Stomach (tissue), 4 donors: Measurements from ENCODE around the gene PARP9.

Experiments
- CTCF ChIP-seq, 7 experiments: fragments of 450-650 bp in 4 of 7; fragments of 200-600 bp in 3 of 7; sonication (generic) in 3 of 7; IDR thresholded peaks; one replicate each; pipeline ENCODE4 v1.5.1; 2016 to 2019; ENCODE audit warnings: antibody characterized with exemption in 7 of 7, control low read depth in 2 of 7, mild to moderate bottlenecking in 1 of 7
- EP300 ChIP-seq: sonication (generic); formaldehyde crosslinking; IDR thresholded peaks from one replicate; pipeline ENCODE4 v1.6.1; 2017; ENCODE audit warnings: antibody characterized with exemption
- POLR2A ChIP-seq, 4 donors: fragments of 450-650 bp; IDR thresholded peaks; one replicate each; pipeline ENCODE4 v1.6.1; 2016; ENCODE audit warnings: antibody characterized with exemption in 4 of 4, control low read depth in 2 of 4, mild to moderate bottlenecking in 1 of 4, moderate library complexity in 1 of 4
- POLR2AphosphoS5 ChIP-seq, 3 donors: sonication (generic); formaldehyde crosslinking; IDR thresholded peaks; one replicate each; pipeline ENCODE4 v1.6.1; 2016; ENCODE audit warnings: antibody characterized with exemption in 3 of 3

- TF ChIP-seq POLR2AphosphoS5 (IDR thresholded peaks at IDR 0.05), result no peak
- TF ChIP-seq CTCF (IDR thresholded peaks at IDR 0.05), result no peak
- TF ChIP-seq EP300, result no peak
- TF ChIP-seq POLR2A (IDR thresholded peaks at IDR 0.05), result no peak
Observed at GRCh38 chr3:122516846-122517360, 47.2 kb downstream of the PARP9 start.
